Choroid plexus epithelial cell (primary cell): ENCODE data around the gene RBM19.

Source experiments
- DNase-seq: peaks from one replicate; pipeline ENCODE4 v3.0.0-alpha.2; 2010; ENCODE audit warnings: low read depth
- H3K4me3 ChIP-seq: 2 replicates; pipeline ENCODE4 v1.5.1; 2011; ENCODE audit warnings: low read depth, mild to moderate bottlenecking, control low read depth, low read length, moderate library complexity
- TF ChIP-seq, protein P1 (sequence below): conservative IDR thresholded peaks from 2 replicates; pipeline ENCODE4 v1.5.1; 2011; ENCODE audit warnings: low read depth, mild to moderate bottlenecking, control low read depth, inconsistent platforms, low read length, moderate library complexity

RBM19 gene

GRCh38 chr12:113929312-113929989 lies 36.7 kb downstream of the RBM19 start:
- no peak for DNase-seq
- TF ChIP-seq, protein P1, sequence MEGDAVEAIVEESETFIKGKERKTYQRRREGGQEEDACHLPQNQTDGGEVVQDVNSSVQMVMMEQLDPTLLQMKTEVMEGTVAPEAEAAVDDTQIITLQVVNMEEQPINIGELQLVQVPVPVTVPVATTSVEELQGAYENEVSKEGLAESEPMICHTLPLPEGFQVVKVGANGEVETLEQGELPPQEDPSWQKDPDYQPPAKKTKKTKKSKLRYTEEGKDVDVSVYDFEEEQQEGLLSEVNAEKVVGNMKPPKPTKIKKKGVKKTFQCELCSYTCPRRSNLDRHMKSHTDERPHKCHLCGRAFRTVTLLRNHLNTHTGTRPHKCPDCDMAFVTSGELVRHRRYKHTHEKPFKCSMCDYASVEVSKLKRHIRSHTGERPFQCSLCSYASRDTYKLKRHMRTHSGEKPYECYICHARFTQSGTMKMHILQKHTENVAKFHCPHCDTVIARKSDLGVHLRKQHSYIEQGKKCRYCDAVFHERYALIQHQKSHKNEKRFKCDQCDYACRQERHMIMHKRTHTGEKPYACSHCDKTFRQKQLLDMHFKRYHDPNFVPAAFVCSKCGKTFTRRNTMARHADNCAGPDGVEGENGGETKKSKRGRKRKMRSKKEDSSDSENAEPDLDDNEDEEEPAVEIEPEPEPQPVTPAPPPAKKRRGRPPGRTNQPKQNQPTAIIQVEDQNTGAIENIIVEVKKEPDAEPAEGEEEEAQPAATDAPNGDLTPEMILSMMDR: no peak
- H3K4me3 ChIP-seq: no peak overlapping the region

- TF ChIP-seq, protein P1: no peak
- peak; percentile 49 for DNase-seq
- H3K4me3 ChIP-seq: no peak overlapping the region
Measured at GRCh38 chr12:113926788-113927187, 39.3 kb downstream of the RBM19 start.

- TF ChIP-seq, protein P1: no peak
- H3K4me3 ChIP-seq: no peak overlapping the region
- no peak for DNase-seq
Measured at GRCh38 chr12:113924341-113924740, 41.8 kb downstream of the RBM19 start.

DNA sequence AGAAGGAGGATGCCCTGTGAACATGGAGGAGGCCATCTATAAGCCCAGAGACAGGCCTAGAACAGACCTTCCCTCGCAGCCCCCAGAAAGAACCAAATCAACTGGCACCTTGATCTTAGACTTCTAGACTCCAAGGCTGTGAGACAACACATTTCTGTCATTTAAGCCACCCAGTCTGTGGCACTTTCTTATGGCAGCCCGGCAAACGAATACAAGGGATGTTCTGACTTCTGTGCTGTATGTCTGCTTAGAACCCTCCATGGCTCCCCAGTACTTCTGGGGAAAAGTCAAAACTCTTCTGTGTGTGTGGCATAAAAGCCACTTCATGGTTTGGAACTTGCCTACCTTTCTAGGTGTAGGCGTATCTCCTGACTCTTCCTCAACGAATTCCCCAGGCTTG lies 42.9 kb downstream of the RBM19 start:
- DNase-seq: no peak
- no peak overlapping the region for H3K4me3 ChIP-seq
- TF ChIP-seq, protein P1: no peak

DNA sequence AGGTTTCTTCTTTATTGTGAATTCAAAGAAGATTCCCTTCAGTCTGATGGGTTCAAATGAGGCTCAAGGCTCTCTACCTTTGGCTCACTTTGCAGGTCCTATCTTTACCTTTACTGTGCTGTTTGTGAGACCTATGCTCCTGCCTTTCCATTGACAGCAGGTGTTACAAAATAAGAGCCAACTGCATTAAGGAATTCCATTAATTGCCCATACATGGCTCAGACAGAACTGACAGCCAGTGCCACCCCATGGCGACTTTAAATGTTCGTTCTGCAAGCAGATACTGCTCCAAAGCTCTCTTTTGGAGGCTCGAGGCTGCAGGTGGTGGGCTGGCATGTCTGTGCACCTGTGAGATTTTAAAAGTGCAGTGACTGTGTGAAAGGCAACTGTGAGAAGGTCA lies 44.7 kb downstream of the RBM19 start:
- DNase-seq: no peak
- TF ChIP-seq, protein P1: no peak
- H3K4me3 ChIP-seq: no peak overlapping the region

DNA sequence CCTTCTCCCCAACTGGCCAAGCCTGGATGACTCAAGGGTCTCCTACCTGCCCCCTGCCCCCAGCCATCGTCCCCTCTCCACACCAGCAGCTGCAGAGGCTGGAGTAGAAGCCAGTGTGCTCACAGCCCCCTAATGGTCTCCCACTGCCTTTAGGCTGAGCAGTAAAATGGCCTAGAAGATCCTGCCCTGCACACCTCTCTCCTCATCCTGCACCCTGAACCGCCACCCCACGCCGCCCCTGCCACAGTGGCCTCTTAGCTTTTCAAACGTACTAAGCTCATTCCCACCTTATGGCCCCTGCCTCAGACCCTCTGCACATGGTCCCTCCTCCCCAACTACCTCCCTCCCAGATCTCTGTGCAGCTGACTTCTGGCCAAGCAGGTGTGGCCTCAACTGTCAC lies 46.3 kb downstream of the RBM19 start:
- no peak for DNase-seq
- TF ChIP-seq, protein P1: no peak
- no peak overlapping the region for H3K4me3 ChIP-seq

GRCh38 chr12:113918306-113918705 lies 47.8 kb downstream of the RBM19 start:
- TF ChIP-seq, protein P1: no peak
- no peak overlapping the region for H3K4me3 ChIP-seq
- DNase-seq: no peak
